ENCODE measurements around the gene SH3GL1. TPM values are rescaled to one million over a fixed set of nuclear protein-coding genes. Genes with fewer than 3 reads are reported as not detected.

Gene SH3GL1
- total RNA-seq, 1 experiment from 2014 or later: 76.0 TPM

DNA sequence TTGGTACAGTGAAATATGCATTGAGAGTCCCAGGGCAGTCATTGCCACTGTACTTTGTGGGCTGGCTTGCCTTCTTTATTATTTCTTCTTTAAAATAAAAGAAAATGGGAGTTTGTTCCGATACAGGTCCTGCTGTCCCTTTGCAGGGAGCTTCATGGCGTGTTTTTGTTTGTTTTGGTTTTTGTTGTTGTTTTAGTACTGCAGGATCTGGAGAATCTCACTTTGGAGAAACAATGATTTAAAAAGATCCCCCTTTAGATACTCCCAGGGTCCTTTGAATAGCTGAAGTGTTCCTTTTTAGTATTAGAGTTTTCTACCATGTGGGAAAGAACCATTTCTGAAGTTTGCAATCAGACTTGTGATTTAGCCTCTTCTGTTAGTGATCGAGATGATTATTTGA is 13.2 kb upstream of the SH3GL1 start:
- Histone ChIP-seq H3K4me3 (no peak overlapping the region), H3K36me3 (peaks cover 22% of the 10 kb centered on the region), H3K27me3 (no peaks in the 10 kb centered on the region), H3K9me3 (no peaks in the 10 kb centered on the region)
- no peak for DNase-seq

DNA sequence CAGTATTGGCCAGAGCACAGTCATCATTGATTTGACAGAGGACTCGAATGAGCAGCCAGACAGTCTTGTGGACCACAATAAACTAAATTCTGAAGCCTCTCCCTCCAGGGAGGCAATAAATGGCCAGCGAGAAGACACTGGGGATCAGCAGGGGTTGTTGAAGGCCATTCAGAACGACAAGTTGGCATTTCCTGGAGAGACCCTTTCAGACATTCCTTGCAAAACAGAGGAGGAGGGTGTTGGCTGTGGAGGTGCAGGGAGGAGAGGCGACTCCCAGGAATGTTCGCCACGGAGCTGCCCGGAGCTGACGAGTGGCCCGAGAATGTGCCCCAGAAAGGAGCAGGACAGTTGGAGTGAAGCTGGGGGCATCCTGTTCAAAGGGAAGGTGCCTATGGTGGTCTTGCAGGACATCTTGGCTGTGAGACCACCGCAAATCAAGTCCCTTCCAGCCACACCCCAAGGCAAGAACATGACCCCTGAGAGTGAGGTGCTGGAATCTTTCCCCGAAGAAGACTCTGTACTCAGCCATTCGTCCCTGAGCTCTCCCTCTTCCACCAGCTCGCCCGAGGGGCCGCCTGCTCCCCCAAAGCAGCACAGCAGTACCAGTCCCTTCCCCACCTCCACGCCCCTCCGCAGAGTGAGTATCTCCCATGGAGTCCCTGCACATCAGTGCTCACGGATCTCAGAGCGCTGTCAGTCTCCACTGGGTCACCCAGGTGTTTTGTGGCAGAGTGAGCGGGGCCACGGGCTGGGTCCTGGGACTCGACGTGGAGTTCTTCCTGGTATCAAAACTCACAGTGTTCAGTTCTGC is 9.0 kb upstream of the SH3GL1 start:
- H3K9me3 ChIP-seq: no peaks in the 10 kb centered on the region
- H3K36me3 ChIP-seq: peaks cover 26% of the 10 kb centered on the region
- DNase-seq: no peak
- no peak overlapping the region for H3K4me3 ChIP-seq
- no peaks in the 10 kb centered on the region for H3K27me3 ChIP-seq

- Histone ChIP-seq H3K36me3 (peaks cover 10% of the 10 kb centered on the region), H3K27me3 (no peaks in the 10 kb centered on the region)
- DNase-seq: no peak
These were observed 6.3 kb upstream of the SH3GL1 start for GRCh38 chr19:4406626-4407025.

DNA sequence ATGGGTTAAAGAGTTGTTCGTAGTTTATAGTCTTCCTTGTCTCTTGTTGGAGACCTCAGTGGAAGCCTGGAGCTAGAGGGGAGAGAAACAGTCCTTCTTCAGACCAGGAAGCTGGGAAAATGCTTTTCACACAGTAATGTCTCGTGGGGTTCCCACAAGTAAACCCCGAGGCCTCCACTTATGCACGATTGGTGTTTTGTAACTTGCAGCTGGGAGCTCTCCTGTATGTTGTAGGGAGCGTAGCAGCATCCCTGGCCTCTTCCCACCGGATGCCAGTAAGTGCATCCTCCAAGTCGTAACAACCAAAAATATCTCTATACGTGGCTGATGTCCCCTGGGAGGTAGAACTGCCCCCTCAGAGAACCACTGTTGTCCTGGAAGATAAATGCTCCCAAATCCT is 5.6 kb upstream of the SH3GL1 start:
- Histone ChIP-seq H3K27me3 (no peaks in the 10 kb centered on the region), H3K36me3 (peaks cover 9% of the 10 kb centered on the region; the same call in 1 of the 2 replicates), H3K4me3 (no peak overlapping the region), H3K9me3 (no peaks in the 10 kb centered on the region)
- no peak for DNase-seq

More at GRCh38 chr19:4406626-4407025, 6.3 kb upstream of the SH3GL1 start:
- Histone ChIP-seq H3K4me3 (no peak overlapping the region), H3K9me3 (no peaks in the 10 kb centered on the region)

GRCh38 chr19:4403005-4403761 is 2.8 kb upstream of the SH3GL1 start:
- H3K27me3 ChIP-seq: no peaks in the 10 kb centered on the region
- no peak for DNase-seq
- no peaks in the 10 kb centered on the region for H3K9me3 ChIP-seq
- H3K36me3 ChIP-seq: peaks cover 8% of the 10 kb centered on the region; the same call in 1 of the 2 replicates
- peak overlapping the region; percentile 76 for H3K4me3 ChIP-seq

- Histone ChIP-seq H3K27me3 (no peaks in the 10 kb centered on the region), H3K9me3 (no peaks in the 10 kb centered on the region), H3K36me3 (peaks cover 10% of the 10 kb centered on the region; the same call in 1 of the 2 replicates), H3K4me3 (peak within 1 kb of the TSS; percentile 76)
- peak; percentile 99 for DNase-seq
These were observed 2.0 kb upstream of the SH3GL1 start, which contains the start of gene CHAF1A for GRCh38 chr19:4402171-4403004. Gene CHAF1A (plus strand): TSS chr19:4402640. CDS start chr19:4402763, 123 bp downstream.

GRCh38 chr19:4401769-4402170 is 1.4 kb upstream of the SH3GL1 start:
- Histone ChIP-seq H3K4me3 (peak overlapping the region; percentile 48), H3K27me3 (no peaks in the 10 kb centered on the region), H3K9me3 (no peaks in the 10 kb centered on the region), H3K36me3 (peaks cover 10% of the 10 kb centered on the region; the same call in 1 of the 2 replicates)
- DNase-seq: no peak

- Histone ChIP-seq H3K27me3 (no peaks in the 10 kb centered on the region), H3K4me3 (peak overlapping the region; percentile 84), H3K36me3 (peaks cover 14% of the 10 kb centered on the region), H3K9me3 (no peaks in the 10 kb centered on the region)
- no peak for DNase-seq
These were observed 574 bp downstream of the SH3GL1 start for GRCh38 chr19:4399812-4400134.

- no peak overlapping the region for H3K4me3 ChIP-seq
- DNase-seq: no peak
- no peaks in the 10 kb centered on the region for H3K27me3 ChIP-seq
- H3K36me3 ChIP-seq: peaks cover 14% of the 10 kb centered on the region
- no peaks in the 10 kb centered on the region for H3K9me3 ChIP-seq
These were observed 3.2 kb downstream of the SH3GL1 start for GRCh38 chr19:4396949-4397783.

DNA sequence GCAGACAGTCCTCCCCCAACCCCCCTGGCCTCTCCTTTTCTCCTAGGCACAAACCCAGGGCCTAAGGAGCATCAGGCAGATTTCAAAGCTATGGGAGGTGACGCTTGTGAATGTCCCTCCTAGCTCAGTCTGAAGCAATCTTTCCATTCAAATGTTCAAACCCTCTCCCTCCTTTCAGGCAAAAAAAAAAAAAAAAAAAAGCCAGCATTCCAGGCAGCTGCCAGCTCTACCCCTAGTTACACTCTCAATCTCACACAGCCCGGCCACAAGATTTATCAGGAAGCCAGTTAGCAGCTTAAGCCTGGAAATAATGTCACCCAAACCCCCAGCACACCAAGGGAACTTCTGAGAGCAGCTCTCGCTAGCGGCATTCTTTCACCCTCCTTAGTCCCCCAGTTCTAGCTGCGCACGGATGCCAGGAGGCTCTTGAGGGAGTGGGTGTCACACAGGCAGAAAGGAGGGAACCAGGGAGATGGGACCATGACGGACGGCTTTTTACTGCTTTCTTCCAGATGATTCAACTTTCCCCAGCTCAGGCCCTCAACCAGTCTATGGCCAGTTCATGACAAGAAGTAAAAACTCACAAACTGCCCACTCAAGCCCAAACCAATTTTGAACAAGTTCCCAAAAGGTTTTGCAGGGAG is 6.3 kb downstream of the SH3GL1 start:
- no peak overlapping the region for H3K4me3 ChIP-seq

DNA sequence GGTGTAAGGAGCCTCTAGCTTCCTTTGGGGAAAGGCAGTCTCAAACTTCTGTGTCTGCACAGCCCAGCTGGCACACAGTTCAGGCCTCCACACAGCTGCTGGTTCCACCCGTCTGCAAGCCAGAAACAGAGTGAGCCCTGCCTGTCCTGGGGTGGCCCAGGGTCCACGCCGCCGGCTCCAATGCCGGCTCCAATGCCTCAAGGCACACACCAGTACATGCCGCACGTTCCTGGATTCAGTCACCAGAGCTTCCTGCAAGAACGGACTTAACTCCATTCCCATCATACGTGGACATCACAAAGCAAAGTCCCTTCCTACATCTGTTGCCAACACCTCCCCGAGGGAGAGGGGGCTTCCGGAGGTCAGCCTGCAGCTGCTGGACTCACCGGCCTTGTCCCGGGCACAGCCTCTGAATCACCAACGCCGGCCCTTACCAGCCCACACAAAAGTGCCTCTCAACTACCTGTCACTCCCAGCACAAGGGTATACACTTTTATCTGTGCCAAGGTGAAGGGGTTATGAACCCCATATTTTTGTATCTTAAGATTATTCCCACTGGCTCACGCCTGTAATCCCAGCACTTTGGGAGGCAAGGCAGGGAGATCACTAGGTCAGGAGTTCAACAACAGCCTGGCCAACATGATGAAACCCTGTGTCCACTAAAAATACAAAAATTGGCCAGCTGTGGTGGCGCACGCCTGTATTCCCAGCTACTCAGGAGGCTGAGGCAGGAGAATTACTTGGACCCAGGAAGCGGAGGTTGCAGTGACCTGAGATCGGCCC is 8.5 kb downstream of the SH3GL1 start:
- H3K27me3 ChIP-seq: no peaks in the 10 kb centered on the region
- no peak overlapping the region for H3K4me3 ChIP-seq
- no peak for DNase-seq
- H3K9me3 ChIP-seq: no peaks in the 10 kb centered on the region
- peaks cover 8% of the 10 kb centered on the region for H3K36me3 ChIP-seq

More for the DNA sequence above, 6.3 kb downstream of the SH3GL1 start:
- no peak for DNase-seq
- H3K36me3 ChIP-seq: peaks cover 14% of the 10 kb centered on the region
- no peaks in the 10 kb centered on the region for H3K27me3 ChIP-seq
- H3K9me3 ChIP-seq: no peaks in the 10 kb centered on the region

DNA sequence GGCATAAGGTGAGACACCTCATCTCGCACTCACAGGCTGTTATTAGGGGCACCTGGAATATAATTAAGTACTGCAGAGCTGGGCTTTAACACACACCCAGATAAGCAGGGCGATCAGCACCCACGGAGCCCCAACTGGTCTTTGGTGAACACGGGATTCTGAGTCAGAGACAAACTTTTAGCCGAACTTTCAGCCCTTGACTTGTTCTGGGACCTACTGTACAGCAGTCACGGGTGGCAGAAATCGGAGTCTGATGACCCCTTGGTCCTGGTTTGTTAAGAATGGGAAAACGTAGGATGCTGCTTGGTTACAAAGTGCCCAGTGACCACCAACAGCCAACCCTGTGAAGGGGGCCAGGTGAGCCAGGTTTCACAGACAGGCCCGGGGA is 9.0 kb downstream of the SH3GL1 start:
- Histone ChIP-seq H3K4me3 (no peak overlapping the region), H3K27me3 (no peaks in the 10 kb centered on the region), H3K36me3 (peaks cover 6% of the 10 kb centered on the region), H3K9me3 (no peaks in the 10 kb centered on the region)
- DNase-seq: no peak

GRCh38 chr19:4390567-4391305 is 9.6 kb downstream of the SH3GL1 start:
- Histone ChIP-seq H3K36me3 (peaks cover 2% of the 10 kb centered on the region; the same call in 1 of the 2 replicates), H3K4me3 (no peak overlapping the region), H3K27me3 (no peaks in the 10 kb centered on the region), H3K9me3 (no peaks in the 10 kb centered on the region)
- no peak for DNase-seq

DNA sequence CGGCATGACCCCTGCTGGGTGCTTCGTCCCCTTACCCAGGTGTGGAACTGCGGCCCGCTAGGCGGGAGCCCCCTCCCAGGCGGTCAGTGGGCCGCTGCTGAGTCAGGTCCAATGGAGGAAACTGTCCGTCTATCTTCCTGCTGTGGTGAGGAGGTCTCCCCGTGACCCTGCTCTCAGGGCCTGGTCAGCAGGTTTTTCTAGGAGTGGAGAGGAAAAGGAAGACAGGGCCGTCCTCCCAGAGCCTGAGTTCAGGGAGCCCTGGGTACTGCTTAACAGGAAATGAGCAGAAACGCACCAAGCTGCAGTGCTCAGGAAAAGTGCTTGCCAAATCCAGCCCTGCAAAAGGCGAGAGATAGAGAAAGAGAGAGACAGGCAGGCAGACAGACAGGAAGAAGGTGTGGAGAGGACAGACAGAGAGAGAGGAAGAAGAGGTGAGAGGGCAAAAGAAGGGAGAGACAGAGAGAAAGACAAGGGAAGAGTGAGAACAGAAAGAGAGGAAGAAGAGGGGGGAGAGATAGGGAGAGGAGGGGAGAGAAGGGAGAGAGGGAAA is 10.3 kb downstream of the SH3GL1 start:
- Histone ChIP-seq H3K36me3 (no peaks in the 10 kb centered on the region), H3K9me3 (no peaks in the 10 kb centered on the region), H3K27me3 (no peaks in the 10 kb centered on the region), H3K4me3 (no peak overlapping the region)
- DNase-seq: no peak
